Adrenal gland (tissue), 12 donors: ENCODE data around the gene TSSC4. TPM values are rescaled to one million over a fixed set of nuclear protein-coding genes. Genes with fewer than 3 reads are reported as not detected.
"Not testable (repeated sequence)": the region's sequence is repeated elsewhere in the genome, so short reads cannot be mapped to it uniquely, and the experiment has no call there.

ENCODE experiments used
- DNase-seq, 7 donors: peaks; one replicate each; pipeline ENCODE4 v3.0.0-alpha.2; 2019 to 2020
- H3K27ac ChIP-seq, 5 donors: fragments of 200-600 bp; sonication (generic) in 4 of 5; 1 replicate in 3 of 5; 2 replicates in 2 of 5; pipeline versions ENCODE4 v1.5.1 to v1.8.0; 2016 to 2020; ENCODE audit warnings: mild to moderate bottlenecking in 1 of 5
- H3K27me3 ChIP-seq: fragments of 200-600 bp; 2 replicates; pipeline ENCODE4 v1.8.0; 2021
- H3K36me3 ChIP-seq, 2 donors: fragments of 200-600 bp; replicated peaks in 1 of 2; 1 replicate in 1 of 2; 2 replicates in 1 of 2; pipeline versions ENCODE4 v1.5.1 to v1.8.0; 2018 to 2022
- H3K4me1 ChIP-seq, 2 donors: fragments of 200-600 bp; replicated peaks in 1 of 2; 1 replicate in 1 of 2; 2 replicates in 1 of 2; pipeline versions ENCODE4 v1.5.1 to v1.8.0; 2018 to 2021
- H3K4me3 ChIP-seq, 4 donors: fragments of 200-600 bp; sonication (generic) in 3 of 4; one replicate each; pipeline ENCODE4 v1.5.1; 2016 to 2018
- H3K9me3 ChIP-seq, 3 donors: fragments of 200-600 bp; sonication (generic) in 1 of 3; replicated peaks in 1 of 3; 1 replicate in 2 of 3; 2 replicates in 1 of 3; pipeline versions ENCODE4 v1.5.1 to v1.8.0; 2016 to 2021
- POLR2A ChIP-seq, 2 donors: fragments of 450-650 bp; IDR thresholded peaks; one replicate each; pipeline ENCODE4 v1.6.1; 2017; ENCODE audit warnings: antibody characterized with exemption in 2 of 2, mild to moderate bottlenecking in 2 of 2, moderate library complexity in 1 of 2
- WGBS, 4 donors: extraction: QIAGEN DNeasy Blood & Tissue Kit in 2 of 4; methylation state at CpG; one replicate each; pipeline versions ENCODE4 v1.1.5 to v1.1.7; 2013 to 2017; 5-methylcytosine and 5-hydroxymethylcytosine counted together
- intact Hi-C, 2 donors: fragments of 100-400 bp; cut with DNase I; formaldehyde crosslinking; loops; one replicate each; pipeline versions ENCODE4 v1.14.1 to v1.15.0; 2022 to 2023
- polyA plus RNA-seq, 3 donors: library from polyadenylated mRNA; stranded (reverse); fragments of 200-250 nt in 2 of 3; fragments of 350-450 nt in 1 of 3; fragmentation: Illumina TruSeq in 1 of 3; extraction: RNeasy Lipid Tissue Mini Kit (QIAGEN cat#74804) in 1 of 3; gene quantifications; one replicate each; pipeline ENCODE4 v1.2.3, GENCODE V29; 2013 to 2014
- total RNA-seq, 9 donors: library from RNA; depleted of rRNA in 4 of 9; stranded (reverse); fragments of >200 nt in 4 of 9; fragments of 120-200 nt in 1 of 9; fragmentation: NEBNext Ultra II Directional in 1 of 9; extraction: Animal tissue kit (Norgen Biotek cat#: 25700) in 1 of 9; gene quantifications; one replicate each; pipeline versions ENCODE4 v1.1.0 to v1.2.4, GENCODE V29; 2013 to 2023
- TF ChIP-seq, protein P1 (sequence below), 6 experiments: fragments of 450-650 bp in 4 of 6; fragments of 200-600 bp in 2 of 6; sonication (generic) in 1 of 6; IDR thresholded peaks; 1 replicate in 5 of 6; 2 replicates in 1 of 6; pipeline versions ENCODE4 v1.5.1 to v1.8.0; 2016 to 2021; ENCODE audit warnings: antibody characterized with exemption in 6 of 6, mild to moderate bottlenecking in 2 of 6, moderate library complexity in 1 of 6
- donor health status: healthy with polysubstance abuse.
- donor health status: Bipolar disorder and iron deficiency.
- donor health status: DM: yes; HTN: yes; CAD: no.
- donor health status: DM: no; HTN: no; CAD: no.
- donor health status: DM: no; HTN: no; CAD: no.
- donor health status: DM: yes; HTN: yes; CAD: no.

The TSSC4 gene
- total and polyA plus RNA-seq, 12 donors: 3.4 to 94.6 (median 38.1) TPM

DNA sequence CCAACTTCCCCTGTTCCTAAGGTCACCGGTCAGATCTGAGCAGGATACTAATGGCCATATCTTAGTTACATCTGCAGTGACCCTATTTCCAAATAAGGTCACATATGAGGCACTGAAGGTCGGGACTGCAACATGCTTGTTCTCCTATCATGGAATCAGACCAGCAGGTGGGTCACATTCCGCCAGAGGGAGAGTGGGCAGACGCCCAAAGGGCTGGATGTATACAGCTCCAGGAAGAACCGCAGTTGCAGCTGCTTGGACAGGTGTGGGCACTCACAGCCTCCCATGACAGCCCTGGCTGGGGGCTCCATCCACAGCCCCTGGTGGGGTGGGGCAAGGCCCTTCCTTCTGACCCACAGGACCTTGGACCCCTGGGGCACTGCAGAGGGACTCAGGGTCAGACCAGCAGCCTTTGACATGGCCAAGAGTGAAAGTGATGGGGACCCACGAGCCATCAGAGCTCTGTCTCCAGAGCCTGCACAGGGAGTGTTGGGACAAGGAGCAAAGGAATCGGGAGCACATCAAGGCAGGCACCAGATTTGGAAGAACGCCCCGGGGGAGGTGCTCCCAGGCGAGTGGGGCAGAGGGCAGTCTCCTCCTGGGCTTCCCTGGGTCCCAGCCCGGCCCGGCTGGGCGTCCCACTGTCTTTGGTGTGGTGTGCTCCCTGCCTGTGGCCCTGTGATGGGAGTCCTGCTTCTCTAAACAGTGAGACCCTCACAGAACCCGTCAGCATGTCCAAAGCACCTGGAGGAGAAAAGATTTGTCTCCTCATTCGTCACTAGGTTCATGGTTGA is 36.8 kb upstream of the TSSC4 start:
- Histone ChIP-seq H3K9me3 (no peaks in the 10 kb centered on the region), H3K4me1 (no peaks in the 10 kb centered on the region), H3K27me3 (no peaks in the 10 kb centered on the region), H3K27ac (no peak overlapping the region), H3K4me3 (no peak overlapping the region), H3K36me3 (no peaks in the 10 kb centered on the region)
- intact Hi-C loops: no loop called here
- no peak for TF ChIP-seq POLR2A (IDR thresholded peaks at IDR 0.05)
- TF ChIP-seq, protein P1, sequence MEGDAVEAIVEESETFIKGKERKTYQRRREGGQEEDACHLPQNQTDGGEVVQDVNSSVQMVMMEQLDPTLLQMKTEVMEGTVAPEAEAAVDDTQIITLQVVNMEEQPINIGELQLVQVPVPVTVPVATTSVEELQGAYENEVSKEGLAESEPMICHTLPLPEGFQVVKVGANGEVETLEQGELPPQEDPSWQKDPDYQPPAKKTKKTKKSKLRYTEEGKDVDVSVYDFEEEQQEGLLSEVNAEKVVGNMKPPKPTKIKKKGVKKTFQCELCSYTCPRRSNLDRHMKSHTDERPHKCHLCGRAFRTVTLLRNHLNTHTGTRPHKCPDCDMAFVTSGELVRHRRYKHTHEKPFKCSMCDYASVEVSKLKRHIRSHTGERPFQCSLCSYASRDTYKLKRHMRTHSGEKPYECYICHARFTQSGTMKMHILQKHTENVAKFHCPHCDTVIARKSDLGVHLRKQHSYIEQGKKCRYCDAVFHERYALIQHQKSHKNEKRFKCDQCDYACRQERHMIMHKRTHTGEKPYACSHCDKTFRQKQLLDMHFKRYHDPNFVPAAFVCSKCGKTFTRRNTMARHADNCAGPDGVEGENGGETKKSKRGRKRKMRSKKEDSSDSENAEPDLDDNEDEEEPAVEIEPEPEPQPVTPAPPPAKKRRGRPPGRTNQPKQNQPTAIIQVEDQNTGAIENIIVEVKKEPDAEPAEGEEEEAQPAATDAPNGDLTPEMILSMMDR (IDR thresholded peaks at IDR 0.05): no peak
- 87 to 95% (median 94%) methylated on average over 10 to 15 of the region's 15 CpGs for WGBS, 4 donors
- no peak for DNase-seq

DNA sequence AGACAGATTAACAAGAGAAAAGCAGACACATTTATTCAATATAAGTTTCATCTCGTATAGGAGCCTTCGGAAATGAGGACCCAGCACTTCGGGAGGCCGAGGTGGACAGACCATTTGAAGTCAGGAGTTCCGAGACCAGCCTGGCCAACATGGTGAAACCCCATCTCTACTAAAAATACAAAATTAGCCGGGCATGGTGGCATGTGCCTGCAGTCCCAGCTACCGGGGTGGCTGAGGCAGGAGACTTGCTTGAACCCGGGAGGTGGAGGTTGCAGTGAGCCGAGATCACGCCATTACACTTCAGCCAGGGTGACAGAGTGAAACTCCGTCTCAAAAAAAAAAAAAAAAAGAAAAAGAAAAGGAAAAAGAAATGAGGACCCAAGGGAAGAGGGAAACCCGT is 36.2 kb upstream of the TSSC4 start:
- H3K4me1 ChIP-seq, intact Hi-C loops, H3K27me3 ChIP-seq, H3K9me3 ChIP-seq, DNase-seq, H3K4me3 ChIP-seq, H3K27ac ChIP-seq, H3K36me3 ChIP-seq: not testable (repeated sequence)
- WGBS, 4 donors: 92 to 95% (median 93%) methylated on average over 12 of the region's 12 CpGs

DNA sequence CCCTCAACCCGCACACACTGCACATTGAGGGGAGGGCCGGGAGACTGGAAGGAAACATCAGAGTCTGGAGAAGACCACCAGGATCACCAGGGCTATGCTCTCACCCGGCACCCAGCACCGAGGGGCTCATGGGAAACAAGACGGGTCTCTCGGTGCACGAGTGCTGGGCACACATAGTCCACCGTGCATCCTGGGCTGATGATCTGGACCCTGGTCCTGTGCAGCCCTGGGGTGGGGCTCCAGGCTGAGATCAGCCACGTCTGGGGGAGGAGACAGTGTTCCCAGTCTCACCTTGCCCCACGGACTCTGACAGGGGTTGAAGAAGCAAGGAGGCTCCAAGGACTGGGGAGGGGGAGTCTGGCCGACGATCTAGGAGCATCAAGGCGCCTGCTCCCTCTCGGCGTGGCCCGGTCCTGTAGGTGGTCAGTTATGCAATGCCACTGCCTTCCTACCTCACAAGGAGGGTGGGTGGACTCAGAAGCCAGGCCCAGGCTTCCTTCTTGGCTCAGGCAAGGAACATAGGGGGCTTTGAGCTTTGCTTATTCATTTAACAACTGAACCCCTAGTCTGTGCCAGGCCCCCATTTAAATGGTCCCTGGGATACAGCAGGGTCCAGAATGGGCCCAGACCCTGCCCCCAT is 34.9 kb upstream of the TSSC4 start:
- no peaks in the 10 kb centered on the region for H3K27me3 ChIP-seq
- H3K4me1 ChIP-seq: no peaks in the 10 kb centered on the region
- intact Hi-C loops: loop anchor here in 1 of 2 donors (5.0 kb wide), 1 partner anchor 53 kb away; no protein-coding TSS in a partner anchor
- H3K36me3 ChIP-seq: no peaks in the 10 kb centered on the region
- TF ChIP-seq, protein P1 (IDR thresholded peaks at IDR 0.05): no peak
- TF ChIP-seq POLR2A (IDR thresholded peaks at IDR 0.05): no peak
- H3K27ac ChIP-seq: no peak overlapping the region
- no peak overlapping the region for H3K4me3 ChIP-seq
- DNase-seq: no peak
- 71 to 90% (median 84%) methylated on average over 7 to 16 of the region's 16 CpGs for WGBS, 4 donors
- no peaks in the 10 kb centered on the region for H3K9me3 ChIP-seq

DNA sequence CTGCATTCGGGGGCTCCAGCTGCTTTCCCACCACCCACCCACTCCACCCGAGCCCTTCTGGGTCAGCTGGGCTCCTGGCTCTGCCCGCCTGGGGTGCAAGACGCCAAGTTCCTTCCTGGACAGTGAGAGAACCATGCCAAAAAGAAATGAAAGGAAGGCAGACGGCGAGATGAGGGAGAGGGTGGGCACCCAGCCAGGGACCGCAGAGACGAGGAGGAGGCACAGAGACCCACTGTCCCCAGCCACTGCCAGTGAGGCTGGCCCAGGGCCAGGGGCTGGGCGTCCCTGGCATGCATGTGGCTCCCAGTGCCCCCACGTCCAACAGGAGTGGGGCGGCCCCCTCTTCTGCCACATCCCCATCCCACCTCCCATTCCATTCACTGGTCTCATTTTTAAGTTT is 34.3 kb upstream of the TSSC4 start:
- intact Hi-C loops: loop anchor here in 1 of 2 donors (5.0 kb wide), 1 partner anchor 54 kb away; no protein-coding TSS in a partner anchor
- Histone ChIP-seq H3K27me3 (no peaks in the 10 kb centered on the region), H3K27ac (no peak overlapping the region), H3K4me1 (no peaks in the 10 kb centered on the region), H3K4me3 (no peak overlapping the region), H3K36me3 (no peaks in the 10 kb centered on the region), H3K9me3 (no peaks in the 10 kb centered on the region)
- DNase-seq: no peak
- 59 to 88% (median 66%) methylated on average over 7 to 11 of the region's 11 CpGs for WGBS, 4 donors
- TF ChIP-seq, protein P1 (IDR thresholded peaks at IDR 0.05): no peak
- no peak for TF ChIP-seq POLR2A (IDR thresholded peaks at IDR 0.05)
